A673 (cell line): ENCODE measurements around the gene NRL. TPM values are rescaled to one million over a fixed set of nuclear protein-coding genes. Genes with fewer than 3 reads are reported as not detected.
"Not testable (repeated sequence)": the region's sequence is repeated elsewhere in the genome, so short reads cannot be mapped to it uniquely, and the experiment has no call there.

Experiments used
- BruUV-seq: library from RNA; stranded (reverse); fragments of 400-500 nt; replicated peaks from 2 replicates; lab custom pipeline; 2021; lab: Mats Ljungman, UMichigan
- CTCF ChIA-PET: fragments of 300-600 bp; sonication (Branson Sonifier 250); formaldehyde crosslinking; loops from one replicate; lab custom pipeline; 2022; ENCODE audit warnings: antibody characterized with exemption; lab: Charles Lee
- POLR2A ChIA-PET: fragments of 300-600 bp; sonication (Branson Sonifier 250); formaldehyde crosslinking; loops from one replicate; lab custom pipeline; 2022; ENCODE audit warnings: antibody characterized with exemption; ENCODE audit not compliant: low non-redundant PET; lab: Charles Lee
- DNase-seq: peaks from one replicate; pipeline ENCODE4 v3.0.0-alpha.2; 2015; ENCODE audit warnings: low spot score
- H3K27ac ChIP-seq: fragments of 200-600 bp; sonication (generic); 2 replicates; pipeline ENCODE4 v1.5.1; 2016; ENCODE audit warnings: mixed run types, low read depth, mild to moderate bottlenecking, mixed read lengths, antibody characterized with exemption, low read length; ENCODE audit not compliant: poor library complexity, severe bottlenecking
- H3K27me3 ChIP-seq: fragments of 200-600 bp; sonication (generic); replicated peaks from 2 replicates; pipeline ENCODE4 v1.6.1; 2017; ENCODE audit warnings: mixed run types, low read depth, mild to moderate bottlenecking, mixed read lengths, antibody characterized with exemption, low read length; ENCODE audit not compliant: insufficient read depth, poor library complexity
- H3K36me3 ChIP-seq: fragments of 200-600 bp; sonication (generic); 2 replicates; pipeline ENCODE4 v1.6.1; 2016; ENCODE audit warnings: mixed run types, mild to moderate bottlenecking, mixed read lengths, antibody characterized with exemption, low read length; ENCODE audit not compliant: insufficient read depth, poor library complexity, severe bottlenecking
- H3K4me1 ChIP-seq: fragments of 200-600 bp; sonication (generic); 2 replicates; pipeline ENCODE4 v1.6.1; 2017; ENCODE audit warnings: mixed run types, mild to moderate bottlenecking, mixed read lengths, antibody characterized with exemption, low read length; ENCODE audit not compliant: insufficient read depth, poor library complexity, severe bottlenecking
- H3K4me3 ChIP-seq: fragments of 200-600 bp; sonication (generic); 2 replicates; pipeline ENCODE4 v1.5.1; 2016; ENCODE audit warnings: low read depth, mixed run types, mild to moderate bottlenecking, mixed read lengths, low read length; ENCODE audit not compliant: poor library complexity, severe bottlenecking
- H3K9me3 ChIP-seq: fragments of 200-600 bp; sonication (generic); 2 replicates; pipeline ENCODE4 v1.6.1; 2016; ENCODE audit warnings: mixed run types, low read depth, mild to moderate bottlenecking, mixed read lengths, antibody characterized with exemption, low read length; ENCODE audit not compliant: poor library complexity, severe bottlenecking
- EZH2 ChIP-seq: fragments of 200-600 bp; sonication (generic); IDR thresholded peaks from 2 replicates; pipeline ENCODE4 v1.6.1; 2017; ENCODE audit warnings: borderline replicate concordance, low read depth, mild to moderate bottlenecking, mixed read lengths, antibody characterized with exemption, low read length; ENCODE audit not compliant: poor library complexity, severe bottlenecking
- intact Hi-C: fragments of 100-400 bp; cut with micrococcal nuclease; formaldehyde crosslinking; loops from one replicate; pipeline ENCODE4 v1.10.0; 2022; ENCODE audit not compliant: unreplicated experiment
- total RNA-seq: library from RNA; stranded (reverse); gene quantifications from 2 replicates; pipeline ENCODE4 v1.2.3, GENCODE V29; 2021
- TF ChIP-seq, protein P1 (sequence below): fragments of 300-800, 200-600 bp; sonication (generic); conservative IDR thresholded peaks from 2 replicates; pipeline ENCODE4 v1.5.1; 2017; ENCODE audit warnings: low read depth, mild to moderate bottlenecking, antibody characterized with exemption, low read length, moderate library complexity, mixed read lengths

NRL gene
- total RNA-seq, 1 experiment from 2014 or later: 1.9 TPM

DNA sequence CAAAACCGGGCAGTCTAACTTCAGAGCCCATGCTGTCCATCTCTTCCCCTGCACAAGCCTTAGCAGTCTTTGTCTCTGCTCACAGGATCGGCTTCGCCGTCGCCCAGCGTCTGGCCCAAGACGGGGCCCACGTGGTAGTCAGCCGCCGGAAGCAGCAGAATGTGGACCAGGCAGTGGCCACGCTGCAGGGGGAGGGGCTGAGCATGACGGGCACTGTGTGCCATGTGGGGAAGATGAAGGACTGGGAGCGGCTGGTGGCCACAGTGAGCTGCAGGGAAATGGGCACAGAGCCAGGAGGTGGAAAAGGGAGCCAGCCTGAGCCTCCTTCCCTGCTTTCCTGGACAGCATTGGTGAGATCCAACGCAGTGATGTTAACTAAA, 77.1 kb downstream of the NRL start:
- no peaks in the 10 kb centered on the region for H3K4me1 ChIP-seq
- no peaks in the 10 kb centered on the region for H3K27me3 ChIP-seq
- intact Hi-C loops: no loop called here
- ChIA-PET CTCF (no interaction called here), POLR2A (no interaction called here)
- TF ChIP-seq, protein P1, sequence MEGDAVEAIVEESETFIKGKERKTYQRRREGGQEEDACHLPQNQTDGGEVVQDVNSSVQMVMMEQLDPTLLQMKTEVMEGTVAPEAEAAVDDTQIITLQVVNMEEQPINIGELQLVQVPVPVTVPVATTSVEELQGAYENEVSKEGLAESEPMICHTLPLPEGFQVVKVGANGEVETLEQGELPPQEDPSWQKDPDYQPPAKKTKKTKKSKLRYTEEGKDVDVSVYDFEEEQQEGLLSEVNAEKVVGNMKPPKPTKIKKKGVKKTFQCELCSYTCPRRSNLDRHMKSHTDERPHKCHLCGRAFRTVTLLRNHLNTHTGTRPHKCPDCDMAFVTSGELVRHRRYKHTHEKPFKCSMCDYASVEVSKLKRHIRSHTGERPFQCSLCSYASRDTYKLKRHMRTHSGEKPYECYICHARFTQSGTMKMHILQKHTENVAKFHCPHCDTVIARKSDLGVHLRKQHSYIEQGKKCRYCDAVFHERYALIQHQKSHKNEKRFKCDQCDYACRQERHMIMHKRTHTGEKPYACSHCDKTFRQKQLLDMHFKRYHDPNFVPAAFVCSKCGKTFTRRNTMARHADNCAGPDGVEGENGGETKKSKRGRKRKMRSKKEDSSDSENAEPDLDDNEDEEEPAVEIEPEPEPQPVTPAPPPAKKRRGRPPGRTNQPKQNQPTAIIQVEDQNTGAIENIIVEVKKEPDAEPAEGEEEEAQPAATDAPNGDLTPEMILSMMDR: no peak
- no peak for TF ChIP-seq EZH2
- no TSS peak for BruUV-seq
- no peak overlapping the region for H3K27ac ChIP-seq
- H3K9me3 ChIP-seq: no peaks in the 10 kb centered on the region
- no peaks in the 10 kb centered on the region for H3K36me3 ChIP-seq
- no peak for DNase-seq
- no peak overlapping the region for H3K4me3 ChIP-seq

DNA sequence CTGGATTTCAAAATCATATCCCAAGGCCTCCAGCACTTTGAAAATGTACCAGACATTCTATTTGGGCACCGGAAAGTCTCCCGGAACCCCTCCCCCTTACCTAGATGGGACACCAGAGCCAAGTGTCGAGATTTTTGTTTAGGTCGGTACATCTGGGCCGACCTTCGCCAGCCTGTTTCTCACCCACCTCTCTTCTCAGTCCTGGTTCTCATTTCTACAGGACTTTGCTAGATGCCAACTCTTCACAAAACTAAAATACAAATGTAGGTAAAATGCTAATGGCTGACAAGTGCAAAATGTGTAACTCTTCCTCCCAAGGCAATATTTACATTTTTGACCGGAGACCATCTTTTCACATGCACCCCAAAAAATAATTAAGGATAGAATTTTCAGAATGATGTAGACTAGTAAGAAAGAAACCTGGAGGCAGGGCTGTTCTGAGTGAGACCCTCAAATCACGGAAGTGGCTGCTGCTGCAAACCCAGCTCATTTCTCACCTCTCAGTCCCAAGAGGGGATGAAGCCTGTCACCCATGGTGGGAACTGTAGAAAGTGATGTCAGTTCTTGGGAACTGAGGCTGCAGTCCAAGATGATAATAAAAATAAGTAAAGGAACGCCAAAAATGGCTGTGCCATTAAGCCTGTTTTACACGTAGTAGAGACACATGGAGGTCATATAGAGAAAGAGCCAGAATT, 77.6 kb downstream of the NRL start:
- H3K9me3 ChIP-seq, CTCF ChIA-PET, H3K36me3 ChIP-seq, H3K4me1 ChIP-seq, BruUV-seq, intact Hi-C loops, POLR2A ChIA-PET, H3K27me3 ChIP-seq, DNase-seq: not testable (repeated sequence)
- Histone ChIP-seq H3K27ac (peak overlapping the region; percentile 63), H3K4me3 (peak overlapping the region; percentile 56)

DNA sequence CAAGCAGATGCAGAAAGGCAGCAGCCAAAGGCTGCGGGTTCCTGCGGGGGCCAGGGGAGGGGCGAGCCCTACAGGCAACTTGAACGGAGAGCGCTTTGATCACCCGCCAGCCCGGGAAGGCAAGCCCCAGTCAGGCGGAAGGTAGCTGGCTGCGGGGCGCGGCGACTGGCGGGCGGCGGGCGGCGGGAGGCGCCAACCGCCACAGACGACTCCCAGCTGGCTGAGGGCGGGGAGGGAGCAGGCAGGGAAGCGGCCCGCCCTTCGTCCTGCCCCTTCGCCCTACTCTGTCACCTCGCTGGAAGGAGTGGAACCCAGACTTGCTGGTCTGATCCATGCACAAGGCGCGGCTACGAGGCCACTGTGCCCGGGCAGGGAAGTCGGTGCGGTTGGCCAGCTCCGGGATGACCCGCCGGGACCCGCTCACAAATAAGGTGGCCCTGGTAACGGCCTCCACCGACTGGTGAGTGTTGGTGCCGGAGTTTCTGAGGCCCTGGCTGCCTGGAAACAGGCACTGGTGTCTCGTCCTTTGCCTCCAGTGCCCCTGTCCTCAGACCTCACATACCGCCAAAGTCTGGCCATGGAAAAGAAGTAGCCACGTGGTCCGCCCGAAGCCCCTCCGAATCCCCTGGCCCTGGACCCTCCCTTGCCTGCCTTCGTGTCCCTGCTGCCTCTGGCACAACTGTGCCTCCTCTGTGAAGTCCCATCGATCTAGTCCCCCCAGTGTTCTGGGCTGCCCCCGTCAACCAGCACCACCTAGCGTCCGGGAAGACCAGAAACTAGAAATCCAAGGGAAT, 78.4 kb downstream of the NRL start:
- Histone ChIP-seq H3K4me3 (peak overlapping the region; percentile 56), H3K27me3 (no peaks in the 10 kb centered on the region), H3K27ac (peak overlapping the region; percentile 63), H3K36me3 (no peaks in the 10 kb centered on the region), H3K4me1 (no peaks in the 10 kb centered on the region), H3K9me3 (no peaks in the 10 kb centered on the region)
- intact Hi-C loops: no loop called here
- peak; percentile 86 for DNase-seq
- CTCF ChIA-PET: interaction anchor here (0.6 kb wide), 1 partner anchor 142 kb away, joined by 3 read pairs; no protein-coding TSS in a partner anchor
- BruUV-seq: no TSS peak
- no peak for TF ChIP-seq EZH2
- TF ChIP-seq, protein P1: peak; percentile 84
- POLR2A ChIA-PET: no interaction called here

DNA sequence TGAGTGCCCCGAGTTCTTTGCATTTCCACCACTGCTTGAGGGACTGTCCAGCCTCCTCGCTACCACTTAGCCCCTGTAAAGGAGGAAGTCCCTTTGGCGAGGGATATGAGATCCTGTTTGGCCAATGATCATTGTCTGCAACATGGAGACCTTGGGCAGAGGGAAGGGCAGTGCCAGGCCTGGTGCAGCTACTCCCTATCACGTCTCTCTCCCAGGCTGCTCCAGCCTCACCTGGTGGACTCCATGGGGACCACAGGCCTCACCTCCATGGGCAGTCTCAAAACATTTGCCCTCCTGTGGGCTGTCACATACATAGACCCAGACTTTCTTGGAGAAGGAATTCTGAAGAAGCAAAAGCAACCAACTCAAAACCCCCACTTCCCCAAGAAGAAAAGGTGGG, 79.0 kb downstream of the NRL start:
- H3K36me3 ChIP-seq, intact Hi-C loops, H3K9me3 ChIP-seq, H3K27me3 ChIP-seq, BruUV-seq, POLR2A ChIA-PET, H3K27ac ChIP-seq, H3K4me1 ChIP-seq, DNase-seq: not testable (repeated sequence)
- CTCF ChIA-PET: interaction anchor here (0.6 to 0.7 kb wide), 2 partner anchors 36 to 141 kb away, joined by 3 read pairs; no protein-coding TSS in a partner anchor
- H3K4me3 ChIP-seq: peak overlapping the region; percentile 56
